Heart left ventricle (tissue), 13 donors: ENCODE data around the gene C11orf91.

Experiments used
- CTCF ChIP-seq, 12 donors: fragments of 200-600 bp; sonication (generic) in 4 of 12; IDR thresholded peaks; one replicate each; pipeline versions ENCODE4 v1.5.0 to v1.8.0; 2018 to 2022; ENCODE audit warnings: antibody characterized with exemption in 12 of 12, mild to moderate bottlenecking in 5 of 12
- POLR2A ChIP-seq, 2 donors: fragments of 450-650 bp; IDR thresholded peaks; one replicate each; pipeline ENCODE4 v1.6.1; 2017; ENCODE audit warnings: antibody characterized with exemption in 2 of 2, mild to moderate bottlenecking in 2 of 2, moderate library complexity in 2 of 2
- donor health status: ischemic (EF 13 %, LVEDD 7.1; RV severe dilation, severe dysfunction).
- donor health status: DM: no; HTN: yes; CAD: no.
- donor health status: DM: no; HTN: no; CAD: no.
- donor health status: ischemic (EF 25% LVEDD 6.9; RV normal size, moderate dysfunction).
- donor health status: ischemic (EF 25% LVEDD 5.7; RV mildly dilated, moderate dysfunction).
- donor health status: ischemic (EF 35%, LVEDD 5.7; RV mildly dilated, moderate dysfunction).
- donor health status: nonischemic (EF 11% LVEDD 7.7; RV severe dilation, severe dysfunction).
- donor health status: DM: yes; HTN: yes; CAD: no.
- donor health status: PGD.
- donor health status: ischemic (EF 29% LVEDD 5.4; RV normal size, mild dysfunction).
- donor health status: nonischemic (EF 23%, LVEDD 6.1; RV moderate dilation, normal function).

- TF ChIP-seq CTCF (IDR thresholded peaks at IDR 0.05) (no peak), POLR2A (IDR thresholded peaks at IDR 0.05) (no peak)
These were observed 42.3 kb downstream of the C11orf91 start for GRCh38 chr11:33658195-33658900.
